Sigmoid colon (tissue), 4 donors: ENCODE data around the gene PRSS57.

Source experiments
- EP300 ChIP-seq, 4 donors: sonication (generic); formaldehyde crosslinking; IDR thresholded peaks; one replicate each; pipeline ENCODE4 v1.6.1; 2017; ENCODE audit warnings: antibody characterized with exemption in 4 of 4
- POLR2A ChIP-seq, 2 donors: fragments of 450-650 bp; IDR thresholded peaks; one replicate each; pipeline ENCODE4 v1.6.1; 2016; ENCODE audit warnings: antibody characterized with exemption in 2 of 2, mild to moderate bottlenecking in 2 of 2, moderate library complexity in 2 of 2
- POLR2AphosphoS5 ChIP-seq, 4 donors: sonication (generic); formaldehyde crosslinking; IDR thresholded peaks; one replicate each; pipeline ENCODE4 v1.6.1; 2017; ENCODE audit warnings: antibody characterized with exemption in 4 of 4
- TF ChIP-seq, protein P1 (sequence below), 4 experiments: fragments of 450-650 bp in 3 of 4; fragments of 200-600 bp in 1 of 4; IDR thresholded peaks; one replicate each; pipeline ENCODE4 v1.5.1; 2016 to 2019; ENCODE audit warnings: antibody characterized with exemption in 4 of 4, mild to moderate bottlenecking in 3 of 4, moderate library complexity in 2 of 4

DNA sequence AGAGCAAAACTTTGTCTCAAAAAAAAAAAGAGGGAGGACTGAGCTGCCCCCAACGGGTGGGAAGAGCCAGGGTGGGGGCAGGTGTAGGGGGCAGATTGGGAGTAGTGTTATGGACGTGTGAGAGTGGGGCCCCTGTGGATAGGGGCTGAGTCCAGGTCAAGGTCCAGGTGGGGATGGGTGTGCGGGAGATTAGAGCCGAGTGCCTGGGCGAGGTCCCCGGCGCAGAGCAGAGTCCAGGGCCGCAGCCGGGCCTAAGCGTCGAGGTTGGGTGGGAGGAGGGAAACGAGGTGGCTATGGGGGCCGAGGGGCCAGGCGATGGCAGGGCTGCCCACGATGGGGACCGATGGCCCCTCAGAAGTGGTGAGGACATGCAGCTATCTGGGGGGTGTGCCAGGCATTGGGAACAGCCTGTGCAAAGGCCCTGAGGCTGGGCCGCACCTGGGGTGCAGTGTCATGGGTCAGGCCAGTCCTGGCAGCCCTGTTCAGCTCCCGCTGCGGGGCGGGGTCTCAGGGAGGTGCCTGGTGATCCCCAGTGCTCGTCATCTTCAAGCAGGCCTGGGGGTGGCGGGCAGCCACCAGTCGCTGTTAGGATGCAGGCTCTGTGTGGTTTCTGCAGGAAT is 43.4 kb upstream of the PRSS57 start:
- TF ChIP-seq, protein P1, sequence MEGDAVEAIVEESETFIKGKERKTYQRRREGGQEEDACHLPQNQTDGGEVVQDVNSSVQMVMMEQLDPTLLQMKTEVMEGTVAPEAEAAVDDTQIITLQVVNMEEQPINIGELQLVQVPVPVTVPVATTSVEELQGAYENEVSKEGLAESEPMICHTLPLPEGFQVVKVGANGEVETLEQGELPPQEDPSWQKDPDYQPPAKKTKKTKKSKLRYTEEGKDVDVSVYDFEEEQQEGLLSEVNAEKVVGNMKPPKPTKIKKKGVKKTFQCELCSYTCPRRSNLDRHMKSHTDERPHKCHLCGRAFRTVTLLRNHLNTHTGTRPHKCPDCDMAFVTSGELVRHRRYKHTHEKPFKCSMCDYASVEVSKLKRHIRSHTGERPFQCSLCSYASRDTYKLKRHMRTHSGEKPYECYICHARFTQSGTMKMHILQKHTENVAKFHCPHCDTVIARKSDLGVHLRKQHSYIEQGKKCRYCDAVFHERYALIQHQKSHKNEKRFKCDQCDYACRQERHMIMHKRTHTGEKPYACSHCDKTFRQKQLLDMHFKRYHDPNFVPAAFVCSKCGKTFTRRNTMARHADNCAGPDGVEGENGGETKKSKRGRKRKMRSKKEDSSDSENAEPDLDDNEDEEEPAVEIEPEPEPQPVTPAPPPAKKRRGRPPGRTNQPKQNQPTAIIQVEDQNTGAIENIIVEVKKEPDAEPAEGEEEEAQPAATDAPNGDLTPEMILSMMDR (IDR thresholded peaks at IDR 0.05), result no peak
- TF ChIP-seq POLR2AphosphoS5 (IDR thresholded peaks at IDR 0.05), result no peak
- no peak for TF ChIP-seq POLR2A (IDR thresholded peaks at IDR 0.05)
- no peak for TF ChIP-seq EP300 (IDR thresholded peaks at IDR 0.05)
